H1 (cell line): ENCODE data around the gene CTF1. TPM values are rescaled to one million over a fixed set of nuclear protein-coding genes. Genes with fewer than 3 reads are reported as not detected.

Experiments used
- CTCF ChIA-PET: fragments of 300-600 bp; sonication (Branson Sonifier 250); formaldehyde crosslinking; loops from one replicate; lab custom pipeline; 2021; ENCODE audit not compliant: partially characterized antibody; lab: Charles Lee
- POLR2A ChIA-PET: fragments of 300-600 bp; sonication (Branson Sonifier 250); formaldehyde crosslinking; loops from one replicate; lab custom pipeline; 2021; ENCODE audit warnings: inconsistent platforms; ENCODE audit not compliant: partially characterized antibody; lab: Charles Lee
- DNase-seq, 2 experiments: peaks; one replicate each; pipeline versions ENCODE4 v3.0.0 to v3.0.0-alpha.2; 2010 to 2022; ENCODE audit warnings: low spot score in 2 of 2, low read depth in 1 of 2, mixed read lengths in 1 of 2
- FAIRE-seq: peaks from 2 replicates; lab custom pipeline; 2011; peaks lifted over from hg19 to GRCh38; lab: Jason Lieb, UNC
- H2AFZ ChIP-seq: 2 replicates; pipeline ENCODE4 v1.8.1; 2012; ENCODE audit warnings: low read length, inconsistent platforms
- H2AK5ac ChIP-seq: 2 replicates; pipeline ENCODE4 v1.6.1; 2013; ENCODE audit warnings: low read depth, low read length
- H2BK120ac ChIP-seq: replicated peaks from 2 replicates; pipeline ENCODE3; 2013; ENCODE audit warnings: low read depth, low read length, inconsistent platforms
- H2BK12ac ChIP-seq: 2 replicates; pipeline ENCODE4 v1.6.1; 2013; ENCODE audit warnings: low read depth, low read length
- H2BK15ac ChIP-seq: 2 replicates; pipeline ENCODE4 v1.6.1; 2013; ENCODE audit warnings: low read length
- H2BK20ac ChIP-seq: 2 replicates; pipeline ENCODE4 v1.6.1; 2013; ENCODE audit warnings: low read length
- H2BK5ac ChIP-seq: 2 replicates; pipeline ENCODE4 v1.6.1; 2013; ENCODE audit warnings: low read depth, low read length
- H3K14ac ChIP-seq: 2 replicates; pipeline ENCODE4 v1.6.1; 2013; ENCODE audit warnings: inconsistent platforms; ENCODE audit not compliant: insufficient read length
- H3K18ac ChIP-seq: 2 replicates; pipeline ENCODE4 v1.6.1; 2013; ENCODE audit warnings: low read length; ENCODE audit errors: extremely low read depth
- H3K23ac ChIP-seq: 2 replicates; pipeline ENCODE4 v1.6.1; 2013; ENCODE audit warnings: inconsistent platforms; ENCODE audit not compliant: insufficient read length
- H3K23me2 ChIP-seq: 2 replicates; pipeline ENCODE4 v1.6.1; 2013; ENCODE audit warnings: low read depth, low read length
- H3K27ac ChIP-seq: 2 replicates; pipeline ENCODE4 v1.6.1; 2011; ENCODE audit warnings: low read depth, low read length, inconsistent platforms
- H3K27me3 ChIP-seq, 4 experiments: replicated peaks in 1 of 4; 1 replicate in 1 of 4; 2 replicates in 3 of 4; pipeline versions ENCODE4 v1.6.1 to v1.8.1; 2011 to 2013; ENCODE audit warnings: low read length in 3 of 4, mild to moderate bottlenecking in 3 of 4, inconsistent platforms in 2 of 4, mixed read lengths in 2 of 4, moderate library complexity in 1 of 4; ENCODE audit not compliant: control insufficient read depth in 3 of 4, insufficient read depth in 3 of 4; ENCODE audit errors: extremely low read depth in 1 of 4
- H3K36me3 ChIP-seq, 4 experiments: 2 replicates each; pipeline versions ENCODE4 v1.6.1 to v1.8.1; 2011 to 2013; ENCODE audit warnings: mild to moderate bottlenecking in 4 of 4, low read length in 3 of 4, moderate library complexity in 2 of 4, control low read depth in 1 of 4, inconsistent platforms in 1 of 4; ENCODE audit not compliant: insufficient read depth in 4 of 4, control insufficient read depth in 2 of 4
- H3K4ac ChIP-seq: replicated peaks from 2 replicates; pipeline ENCODE3; 2013; ENCODE audit warnings: low read length, low read depth, mixed read lengths, inconsistent platforms; ENCODE audit not compliant: insufficient read length
- H3K4me1 ChIP-seq, 4 experiments: replicated peaks in 1 of 4; 1 replicate in 1 of 4; 2 replicates in 3 of 4; pipeline versions ENCODE4 v1.6.1 to v1.8.1; 2011 to 2013; ENCODE audit warnings: low read length in 3 of 4, inconsistent platforms in 2 of 4, mixed read lengths in 1 of 4; ENCODE audit not compliant: insufficient read depth in 4 of 4, control insufficient read depth in 3 of 4
- H3K4me2 ChIP-seq, 2 experiments: 2 replicates each; pipeline versions ENCODE4 v1.6.1 to v1.8.1; 2011 to 2013; ENCODE audit warnings: low read depth in 2 of 2, low read length in 2 of 2, control low read depth in 1 of 2, inconsistent platforms in 1 of 2, mild to moderate bottlenecking in 1 of 2; ENCODE audit not compliant: insufficient read depth in 1 of 2
- H3K4me3 ChIP-seq, 4 experiments: fragments of 200-600, 300-600 bp in 1 of 4; sonication (generic), shearing (Covaris generic), sonication (Bioruptor Twin) in 1 of 4; 2 replicates each; pipeline versions ENCODE4 v1.5.1 to v1.8.1; 2011 to 2016; ENCODE audit warnings: low read length in 4 of 4, low read depth in 3 of 4, control low read depth in 2 of 4, inconsistent platforms in 2 of 4, mild to moderate bottlenecking in 2 of 4, mixed read lengths in 1 of 4, moderate library complexity in 1 of 4; ENCODE audit not compliant: insufficient read depth in 2 of 4; ENCODE audit errors: extremely low read depth in 1 of 4
- H3K56ac ChIP-seq: replicated peaks from 2 replicates; pipeline ENCODE3; 2013; ENCODE audit warnings: low read depth, mild to moderate bottlenecking, mixed read lengths, low read length, inconsistent platforms; ENCODE audit not compliant: insufficient read length
- H3K79me1 ChIP-seq: 2 replicates; pipeline ENCODE4 v1.6.1; 2013; ENCODE audit warnings: low read depth, low read length, control low read depth
- H3K79me2 ChIP-seq, 2 experiments: 2 replicates each; pipeline versions ENCODE4 v1.6.1 to v1.8.1; 2012 to 2013; ENCODE audit warnings: low read length in 2 of 2, mild to moderate bottlenecking in 2 of 2, inconsistent platforms in 1 of 2; ENCODE audit not compliant: insufficient read depth in 2 of 2, control insufficient read depth in 1 of 2
- H3K9ac ChIP-seq, 4 experiments: replicated peaks in 1 of 4; 1 replicate in 1 of 4; 2 replicates in 3 of 4; pipeline versions ENCODE4 v1.6.1 to v1.8.1; 2011 to 2013; ENCODE audit warnings: low read depth in 3 of 4, low read length in 3 of 4, control low read depth in 2 of 4, mild to moderate bottlenecking in 2 of 4, moderate library complexity in 2 of 4, inconsistent platforms in 1 of 4; ENCODE audit errors: extremely low read depth in 1 of 4
- H3K9me3 ChIP-seq, 2 experiments: 2 replicates each; pipeline versions ENCODE4 v1.6.1 to v1.8.1; 2012 to 2013; ENCODE audit warnings: mild to moderate bottlenecking in 2 of 2, moderate library complexity in 2 of 2, control low read depth in 1 of 2, inconsistent platforms in 1 of 2, low read depth in 1 of 2, low read length in 1 of 2, mixed read lengths in 1 of 2; ENCODE audit not compliant: insufficient read depth in 2 of 2
- H4K20me1 ChIP-seq, 2 experiments: replicated peaks in 1 of 2; 2 replicates each; pipeline versions ENCODE3 to v1.8.1; 2011 to 2013; ENCODE audit warnings: inconsistent platforms in 2 of 2, low read length in 2 of 2, mild to moderate bottlenecking in 1 of 2; ENCODE audit not compliant: insufficient read depth in 2 of 2, control insufficient read depth in 1 of 2
- H4K5ac ChIP-seq: 2 replicates; pipeline ENCODE4 v1.6.1; 2013; ENCODE audit warnings: low read length, low read depth, mixed read lengths, inconsistent platforms; ENCODE audit not compliant: insufficient read length
- H4K8ac ChIP-seq: 2 replicates; pipeline ENCODE4 v1.8.0; 2013; ENCODE audit warnings: mild to moderate bottlenecking, moderate library complexity, low read length, inconsistent platforms; ENCODE audit not compliant: insufficient read depth; ENCODE audit errors: extremely low read depth
- H4K91ac ChIP-seq: replicated peaks from 2 replicates; pipeline ENCODE3; 2013; ENCODE audit warnings: low read length, mixed read lengths, inconsistent platforms; ENCODE audit not compliant: insufficient read length
- BRCA1 ChIP-seq: IDR thresholded peaks from 2 replicates; pipeline ENCODE4 v1.6.1; 2012; ENCODE audit warnings: low read depth, low read length, improper control_type of control experiment
- CHD2 ChIP-seq: IDR thresholded peaks from 2 replicates; pipeline ENCODE4 v1.6.1; 2012; ENCODE audit warnings: low read length, improper control_type of control experiment
- FOSL1 ChIP-seq: IDR thresholded peaks from 2 replicates; pipeline ENCODE4 v1.6.1; 2011; ENCODE audit warnings: mild to moderate bottlenecking, low read depth, low read length, moderate library complexity; ENCODE audit not compliant: insufficient read depth
- JUND ChIP-seq: IDR thresholded peaks from 2 replicates; pipeline ENCODE4 v1.6.1; 2011; ENCODE audit warnings: mild to moderate bottlenecking, improper control_type of control experiment, low read length
- PHF8 ChIP-seq: fragments of 200-600 bp; sonication (generic); conservative IDR thresholded peaks from 2 replicates; pipeline ENCODE4 v1.7.1; 2012; ENCODE audit warnings: low read depth, mild to moderate bottlenecking, inconsistent platforms, low read length, moderate library complexity
- SIRT6 ChIP-seq: IDR thresholded peaks from one replicate; pipeline ENCODE4 v1.7.1; 2012; ENCODE audit warnings: low read length, inconsistent platforms
- WGBS, 2 experiments: shearing (Covaris generic) in 1 of 2; methylation state at CpG; one replicate each; pipeline versions ENCODE4 v1.1.6 to v1.1.7; 2013 to 2015; ENCODE audit warnings: low lambda C conversion rate in 2 of 2, mixed read lengths in 2 of 2, inconsistent platforms in 1 of 2, low coverage in 1 of 2, missing lambda C conversion rate in 1 of 2; ENCODE audit not compliant: insufficient replicate concordance in 2 of 2, insufficient coverage in 1 of 2, insufficient read length in 1 of 2; ENCODE audit errors: extremely low coverage in 1 of 2, missing lambda C conversion rate in 1 of 2; 5-methylcytosine and 5-hydroxymethylcytosine counted together
- polyA plus RNA-seq, 7 experiments: library from polyadenylated mRNA; depleted of rRNA in 3 of 7; stranded (reverse) in 5 of 7; unstranded in 2 of 7; fragments of >200 nt in 5 of 7; fragments of 200-250 nt in 2 of 7; gene quantifications; 1 replicate in 5 of 7; 2 replicates in 1 of 7; 4 replicates in 1 of 7; pipeline versions ENCODE4 v1.2.1 to v1.2.3, GENCODE V29; 2011 to 2013; ENCODE audit warnings: missing spikeins in 2 of 7, mixed read lengths in 2 of 7
- total RNA-seq: library from RNA; stranded (reverse); fragmentation: NEBNext Ultra II Directional; extraction: Animal tissue kit (Norgen Biotek cat#: 25700); gene quantifications from 2 replicates; pipeline ENCODE4 v1.2.1, GENCODE V29; 2021

CTF1 gene
- total and polyA plus RNA-seq, 2 of the 8 experiments (the other 6 are each of a cell fraction or from before 2014, with no cell fraction given): 0.97 to 3.4 TPM

DNA sequence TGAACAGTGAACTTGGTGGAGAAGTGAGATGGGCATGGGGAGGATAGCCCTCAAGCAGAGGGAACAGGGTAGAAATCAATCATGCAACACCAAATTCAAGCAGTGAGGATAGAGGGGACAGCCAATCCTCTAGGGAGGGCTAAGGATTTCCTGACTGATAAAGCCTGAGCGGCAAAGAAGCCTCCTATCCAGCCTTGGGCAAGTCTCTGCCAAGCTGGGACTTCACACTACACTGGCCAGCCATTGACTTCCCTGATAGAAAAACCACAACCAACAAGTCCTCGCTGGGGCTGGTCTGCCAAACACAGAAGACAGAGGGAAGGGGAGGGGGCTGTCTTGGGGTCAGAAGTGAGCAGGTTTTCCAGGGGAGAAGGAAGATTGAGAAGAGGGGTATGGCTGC is 24.5 kb downstream of the CTF1 start:
- H2BK12ac ChIP-seq: no peak overlapping the region
- H4K20me1 ChIP-seq: peaks cover 2 to 3% of the 10 kb centered on the region in 2 experiments
- no peak overlapping the region for H4K5ac ChIP-seq
- ChIA-PET POLR2A (interaction anchor here (0.8 kb wide), 1 partner anchor 46 kb away, joined by 3 read pairs; no protein-coding TSS in a partner anchor), CTCF (interaction anchor here (0.6 to 8.0 kb wide), 9 partner anchors 19 to 984 kb away, joined by 3 to 63 read pairs (median 4); no protein-coding TSS in a partner anchor)
- whole genome bisulfite sequencing, 2 experiments: 69% methylated on average over 2 of the region's 2 CpGs; no CpG with 5 or more reads in 1 of the 2 experiments
- no peak overlapping the region for H3K18ac ChIP-seq
- no peak overlapping the region for H2BK120ac ChIP-seq
- H4K8ac ChIP-seq: no peak overlapping the region
- DNase-seq: no peak
- H3K79me1 ChIP-seq: peaks cover 4% of the 10 kb centered on the region
- H3K27ac ChIP-seq: no peak overlapping the region
- H3K9me3 ChIP-seq: no peaks in the 10 kb centered on the region
- H3K4me2 ChIP-seq: no peak overlapping the region
- no peak overlapping the region for H3K4ac ChIP-seq
- H3K79me2 ChIP-seq: peaks cover 0 to 10% of the 10 kb centered on the region in 2 experiments; a peak in 2 of 4 replicates
- H4K91ac ChIP-seq: no peak overlapping the region
- peaks cover 8% of the 10 kb centered on the region; the same call in 1 of the 2 replicates for H3K23me2 ChIP-seq
- no peaks in the 10 kb centered on the region for H3K27me3 ChIP-seq
- no peak overlapping the region for H2BK20ac ChIP-seq
- H3K36me3 ChIP-seq: peaks cover 0 to 2% (median 0%) of the 10 kb centered on the region in 4 experiments; a peak in 1 of 8 replicates
- no peak overlapping the region for H3K14ac ChIP-seq
- H2AFZ ChIP-seq: no peak overlapping the region
- H3K23ac ChIP-seq: no peak overlapping the region
- no peak for FAIRE-seq
- H2AK5ac ChIP-seq: no peak overlapping the region
- peaks cover 0 to 5% (median under 1%) of the 10 kb centered on the region in 4 experiments; a peak in 3 of 7 replicates for H3K4me1 ChIP-seq
- H3K56ac ChIP-seq: no peak overlapping the region
- H3K4me3 ChIP-seq: no peak overlapping the region
- no peak overlapping the region for H2BK15ac ChIP-seq
- no peak overlapping the region for H2BK5ac ChIP-seq
- H3K9ac ChIP-seq: no peak overlapping the region
- no peak for TF ChIP-seq CHD2
- no peak for TF ChIP-seq PHF8
- no peak for TF ChIP-seq SIRT6
- TF ChIP-seq BRCA1: no peak
- no peak for TF ChIP-seq JUND
- TF ChIP-seq FOSL1: no peak
